ENCODE results near the gene GRIK3.

The GRIK3 gene

DNA sequence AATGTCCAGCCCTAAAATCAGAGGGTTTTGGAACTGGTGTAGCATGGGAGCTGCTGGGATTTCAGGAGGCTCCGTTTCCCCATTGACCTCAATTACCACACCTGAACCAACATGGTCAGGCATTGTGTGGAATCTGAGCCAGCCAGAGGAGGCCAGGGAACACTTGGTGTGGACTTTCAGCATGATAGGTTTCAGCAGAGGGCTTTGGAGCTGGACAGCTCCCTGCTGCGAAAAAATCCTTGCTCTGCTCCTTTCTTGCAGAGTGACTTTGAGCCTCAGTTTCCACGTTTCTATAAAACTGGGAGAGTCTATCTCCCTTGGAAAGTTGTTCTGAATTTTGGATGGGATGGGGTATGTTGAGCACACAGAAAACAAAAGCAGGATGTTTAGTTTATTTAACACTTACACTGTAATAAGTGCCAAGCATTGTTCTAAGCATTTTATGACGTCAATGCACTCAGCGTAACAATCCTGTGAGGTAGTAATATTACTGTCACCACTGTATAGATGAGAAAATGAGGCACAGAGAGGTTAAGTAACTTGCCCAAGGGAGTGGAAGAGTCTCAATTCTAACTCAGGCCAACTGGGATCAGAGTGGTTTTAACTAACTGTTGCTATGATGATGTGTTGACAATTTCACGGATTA lies 168.0 kb downstream of the GRIK3 start:
- DNase-seq (ENCODE audit: insufficient read length) (no peak), FAIRE-seq (no peak)
- no peak for TF ChIP-seq POLR2A (IDR thresholded peaks at IDR 0.05; ENCODE audit: low read depth, low read length)
- no peak for TF ChIP-seq POLR2AphosphoS5 (IDR thresholded peaks at IDR 0.05; ENCODE audit: low read depth, low read length)
- TF ChIP-seq TAF1 (IDR thresholded peaks at IDR 0.05; ENCODE audit: borderline replicate concordance, low read depth, low read length): no peak

GRCh38 chr1:36865602-36865900 lies 168.8 kb downstream of the GRIK3 start:
- no peak for FAIRE-seq
- no peak for DNase-seq (ENCODE audit: insufficient read length)
- TF ChIP-seq POLR2A (IDR thresholded peaks at IDR 0.05; ENCODE audit: low read depth, low read length) (no peak), TAF1 (IDR thresholded peaks at IDR 0.05; ENCODE audit: borderline replicate concordance, low read depth, low read length) (no peak), POLR2AphosphoS5 (IDR thresholded peaks at IDR 0.05; ENCODE audit: low read depth, low read length) (no peak)

DNA sequence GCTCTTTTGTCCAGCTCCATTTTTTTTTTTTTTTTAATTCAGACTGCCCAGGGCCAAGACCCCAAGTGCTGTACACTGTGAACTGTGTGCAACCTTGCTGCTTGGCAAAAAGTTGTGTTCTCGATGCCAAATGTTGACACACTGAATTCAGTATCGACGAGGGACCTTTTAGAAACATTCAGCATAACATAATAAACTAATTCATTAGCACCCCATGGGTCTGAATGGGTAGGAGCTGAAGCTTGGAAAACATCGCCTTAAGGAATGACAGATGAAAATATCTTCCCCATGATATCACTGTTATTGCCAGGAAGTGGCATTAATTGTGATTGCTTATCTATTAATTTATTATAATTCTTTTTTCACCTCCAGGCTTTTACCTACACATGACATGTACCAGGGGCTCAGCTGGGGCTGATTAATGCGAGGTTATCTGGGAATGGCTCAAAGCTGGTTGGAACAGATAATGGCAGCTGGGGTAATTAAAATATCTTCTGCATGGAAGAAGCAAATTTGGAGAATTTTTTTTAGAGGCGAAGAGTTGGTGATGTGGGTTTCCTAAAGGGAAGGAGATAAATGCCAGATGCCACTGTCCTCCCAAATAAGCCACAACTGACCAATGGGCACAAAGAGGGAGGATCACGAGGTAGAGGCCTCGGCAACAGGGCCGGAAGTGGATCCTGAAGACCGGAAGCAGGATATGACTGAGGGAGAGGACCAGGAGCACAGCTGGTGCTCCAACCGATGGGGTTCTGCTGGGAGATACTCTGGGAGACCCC lies 169.3 kb downstream of the GRIK3 start:
- no peak for FAIRE-seq

DNA sequence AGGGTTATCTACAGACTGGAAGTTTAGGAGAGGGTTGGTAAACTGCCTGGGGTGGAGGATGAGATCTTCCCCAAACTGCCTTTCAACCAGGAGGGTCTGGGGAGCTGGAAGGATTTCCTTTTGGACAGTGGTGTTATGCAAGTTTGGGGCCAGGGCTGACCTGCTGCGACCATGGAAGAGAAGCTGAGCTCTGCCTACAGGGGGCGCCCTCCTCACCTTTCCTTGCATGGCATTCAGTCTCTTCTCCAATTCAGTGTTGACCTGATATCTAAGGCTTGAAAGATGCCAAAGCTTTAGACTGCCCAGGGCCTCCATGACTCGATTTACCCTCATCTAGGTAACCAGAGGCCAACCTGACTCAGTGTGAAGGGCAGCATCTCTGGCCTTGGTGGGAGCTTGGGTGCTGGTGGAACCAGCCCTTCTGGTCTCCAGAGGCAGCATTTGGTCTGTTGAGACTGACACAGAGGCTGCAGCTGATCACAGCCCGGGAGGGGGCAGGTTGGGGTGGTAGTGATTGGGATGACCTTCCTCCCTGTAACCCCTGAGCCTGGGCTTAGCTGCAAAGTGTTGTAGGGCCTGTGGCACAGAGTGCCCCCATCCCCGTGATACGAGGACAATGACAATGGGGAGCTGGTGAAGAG lies 170.0 kb downstream of the GRIK3 start:
- no peak for FAIRE-seq
- no peak for DNase-seq (ENCODE audit: insufficient read length)
- TF ChIP-seq POLR2AphosphoS5 (IDR thresholded peaks at IDR 0.05; ENCODE audit: low read depth, low read length) (no peak), POLR2A (IDR thresholded peaks at IDR 0.05; ENCODE audit: low read depth, low read length) (no peak)

More for the DNA sequence above, 169.3 kb downstream of the GRIK3 start:
- no peak for DNase-seq (ENCODE audit: insufficient read length)
- TF ChIP-seq POLR2A (IDR thresholded peaks at IDR 0.05; ENCODE audit: low read depth, low read length): no peak
- TF ChIP-seq POLR2AphosphoS5 (IDR thresholded peaks at IDR 0.05; ENCODE audit: low read depth, low read length): no peak
- no peak for TF ChIP-seq TAF1 (IDR thresholded peaks at IDR 0.05; ENCODE audit: borderline replicate concordance, low read depth, low read length)

DNA sequence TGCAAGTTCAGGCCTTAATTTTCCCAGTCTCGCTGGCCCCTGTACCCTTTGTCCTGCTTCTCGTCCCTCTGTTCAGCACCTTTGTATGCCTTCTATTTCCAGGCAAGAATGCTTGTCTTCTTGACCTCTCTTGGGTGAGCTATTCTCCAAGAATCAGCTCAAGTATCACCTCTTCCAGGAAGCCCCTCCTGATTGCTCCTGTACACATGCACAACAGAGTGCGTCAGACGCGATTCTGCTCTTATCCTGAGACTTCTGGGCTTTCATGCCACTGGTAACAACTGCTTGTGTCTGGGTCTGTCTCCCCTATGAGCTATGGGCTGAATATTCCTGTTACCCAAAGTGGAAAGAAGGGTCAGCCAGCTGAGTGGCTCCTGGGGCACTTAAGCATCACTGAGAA lies 170.8 kb downstream of the GRIK3 start:
- TF ChIP-seq POLR2AphosphoS5 (IDR thresholded peaks at IDR 0.05; ENCODE audit: low read depth, low read length): no peak
- TF ChIP-seq POLR2A (IDR thresholded peaks at IDR 0.05; ENCODE audit: low read depth, low read length): no peak
- TF ChIP-seq TAF1 (IDR thresholded peaks at IDR 0.05; ENCODE audit: borderline replicate concordance, low read depth, low read length): no peak
- no peak for DNase-seq (ENCODE audit: insufficient read length)
- no peak for FAIRE-seq

DNA sequence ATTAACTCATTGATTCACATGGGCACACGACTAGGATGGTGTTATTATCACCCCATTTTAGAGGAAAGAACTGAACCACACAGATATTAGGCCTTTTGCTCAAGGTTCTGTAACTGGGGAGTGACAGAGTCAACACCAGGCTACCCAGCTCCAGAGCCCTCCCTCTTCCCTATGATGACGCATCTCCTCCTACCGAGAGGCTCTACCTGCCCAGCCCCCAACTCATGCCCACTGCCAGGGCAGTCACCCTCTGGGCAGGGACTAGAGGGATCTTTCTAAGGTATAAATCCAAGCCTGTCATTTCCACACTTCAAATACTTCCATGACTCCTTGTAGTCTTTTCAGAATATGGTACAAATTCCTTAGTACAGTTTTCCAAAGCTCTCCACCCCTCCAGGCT lies 171.3 kb downstream of the GRIK3 start:
- TF ChIP-seq POLR2AphosphoS5 (IDR thresholded peaks at IDR 0.05; ENCODE audit: low read depth, low read length): no peak
- no peak for TF ChIP-seq POLR2A (IDR thresholded peaks at IDR 0.05; ENCODE audit: low read depth, low read length)
- TF ChIP-seq TAF1 (IDR thresholded peaks at IDR 0.05; ENCODE audit: borderline replicate concordance, low read depth, low read length): no peak
- DNase-seq (ENCODE audit: insufficient read length): no peak
- no peak for FAIRE-seq

GRCh38 chr1:36861375-36861774 lies 172.9 kb downstream of the GRIK3 start:
- TF ChIP-seq POLR2AphosphoS5 (IDR thresholded peaks at IDR 0.05; ENCODE audit: low read depth, low read length) (no peak), POLR2A (IDR thresholded peaks at IDR 0.05; ENCODE audit: low read depth, low read length) (no peak), TAF1 (IDR thresholded peaks at IDR 0.05; ENCODE audit: borderline replicate concordance, low read depth, low read length) (no peak)
- FAIRE-seq (no peak), DNase-seq (ENCODE audit: insufficient read length) (no peak)

- TF ChIP-seq TAF1 (IDR thresholded peaks at IDR 0.05; ENCODE audit: borderline replicate concordance, low read depth, low read length) (no peak), POLR2AphosphoS5 (IDR thresholded peaks at IDR 0.05; ENCODE audit: low read depth, low read length) (no peak), POLR2A (IDR thresholded peaks at IDR 0.05; ENCODE audit: low read depth, low read length) (no peak)
- FAIRE-seq: no peak
- DNase-seq (ENCODE audit: insufficient read length): no peak
These were observed 174.4 kb downstream of the GRIK3 start for GRCh38 chr1:36859926-36860325.

GRCh38 chr1:36858981-36859380 lies 175.3 kb downstream of the GRIK3 start:
- DNase-seq (ENCODE audit: insufficient read length) (no peak), FAIRE-seq (no peak)
- TF ChIP-seq POLR2A (IDR thresholded peaks at IDR 0.05; ENCODE audit: low read depth, low read length) (no peak), TAF1 (IDR thresholded peaks at IDR 0.05; ENCODE audit: borderline replicate concordance, low read depth, low read length) (no peak), POLR2AphosphoS5 (IDR thresholded peaks at IDR 0.05; ENCODE audit: low read depth, low read length) (no peak)

DNA sequence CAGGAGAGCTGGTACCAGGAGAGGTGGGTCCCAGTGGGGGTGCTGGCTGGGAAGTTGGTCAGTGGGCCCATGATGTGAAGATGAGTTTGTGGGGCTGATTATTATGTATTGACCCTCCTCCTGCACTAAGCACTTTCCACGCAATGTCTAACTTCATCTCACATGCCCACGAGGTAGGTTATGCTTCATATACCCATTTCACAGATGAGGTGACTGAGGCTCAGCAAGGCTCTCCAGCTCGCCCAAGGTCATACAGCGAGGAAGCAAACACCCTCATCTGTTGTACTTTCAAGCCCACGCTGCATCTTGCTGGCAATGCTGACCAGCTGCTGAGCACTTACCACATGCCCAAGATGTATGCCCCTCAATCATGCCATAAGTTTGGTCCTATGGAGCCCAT lies 175.8 kb downstream of the GRIK3 start:
- FAIRE-seq: no peak
- TF ChIP-seq POLR2AphosphoS5 (IDR thresholded peaks at IDR 0.05; ENCODE audit: low read depth, low read length) (no peak), POLR2A (IDR thresholded peaks at IDR 0.05; ENCODE audit: low read depth, low read length) (no peak), TAF1 (IDR thresholded peaks at IDR 0.05; ENCODE audit: borderline replicate concordance, low read depth, low read length) (no peak)
- no peak for DNase-seq (ENCODE audit: insufficient read length)

GRCh38 chr1:36857754-36858153 lies 176.6 kb downstream of the GRIK3 start:
- TF ChIP-seq TAF1 (IDR thresholded peaks at IDR 0.05; ENCODE audit: borderline replicate concordance, low read depth, low read length) (no peak), POLR2AphosphoS5 (IDR thresholded peaks at IDR 0.05; ENCODE audit: low read depth, low read length) (no peak), POLR2A (IDR thresholded peaks at IDR 0.05; ENCODE audit: low read depth, low read length) (no peak)
- no peak for DNase-seq (ENCODE audit: insufficient read length)
- FAIRE-seq: no peak

Measured in GM12892 (cell line).